Lower lobe of right lung (tissue), 2 donors: ENCODE results near the gene HIF1AN. TPM values are rescaled to one million over a fixed set of nuclear protein-coding genes. Genes with fewer than 3 reads are reported as not detected.

Experiments used
- ATAC-seq, 2 donors: fragments of 200-7000 bp; cut with Tn5 transposase; one replicate each; pipeline ENCODE4 v1.9.1; 2020 to 2022; ENCODE audit warnings: mild to moderate bottlenecking in 2 of 2, moderate library complexity in 2 of 2
- DNase-seq: peaks from one replicate; pipeline ENCODE4 v3.0.0-alpha.2; 2020
- H3K27ac ChIP-seq: fragments of 200-600 bp; one replicate; pipeline ENCODE4 v1.8.0; 2022
- H3K27me3 ChIP-seq: fragments of 200-600 bp; one replicate; pipeline ENCODE4 v1.8.0; 2022; ENCODE audit warnings: low read depth
- H3K36me3 ChIP-seq: fragments of 200-600 bp; one replicate; pipeline ENCODE4 v1.8.0; 2022; ENCODE audit warnings: mild to moderate bottlenecking
- H3K4me1 ChIP-seq: fragments of 200-600 bp; one replicate; pipeline ENCODE4 v1.8.0; 2022
- H3K4me3 ChIP-seq: fragments of 200-600 bp; one replicate; pipeline ENCODE4 v1.8.0; 2022; ENCODE audit warnings: mild to moderate bottlenecking
- H3K9me3 ChIP-seq: fragments of 200-600 bp; one replicate; pipeline ENCODE4 v1.8.0; 2022
- intact Hi-C: fragments of 100-400 bp; cut with DNase I; formaldehyde crosslinking; loops from one replicate; pipeline ENCODE4 v1.11.0; 2022
- total RNA-seq: library from RNA; stranded (reverse); fragmentation: NEBNext Ultra II Directional; extraction: Animal tissue kit (Norgen Biotek cat#: 25700); gene quantifications from one replicate; pipeline ENCODE4 v1.2.1, GENCODE V29; 2021
- TF ChIP-seq, protein P1 (sequence below): fragments of 200-600 bp; IDR thresholded peaks from one replicate; pipeline ENCODE4 v1.8.0; 2022; ENCODE audit warnings: antibody characterized with exemption, mild to moderate bottlenecking
- donor health status: DM: no; HTN: yes; CAD: no; lungs with severe emphysema.

HIF1AN gene
- total RNA-seq, 1 donor from 2014 or later: 35.6 TPM

DNA sequence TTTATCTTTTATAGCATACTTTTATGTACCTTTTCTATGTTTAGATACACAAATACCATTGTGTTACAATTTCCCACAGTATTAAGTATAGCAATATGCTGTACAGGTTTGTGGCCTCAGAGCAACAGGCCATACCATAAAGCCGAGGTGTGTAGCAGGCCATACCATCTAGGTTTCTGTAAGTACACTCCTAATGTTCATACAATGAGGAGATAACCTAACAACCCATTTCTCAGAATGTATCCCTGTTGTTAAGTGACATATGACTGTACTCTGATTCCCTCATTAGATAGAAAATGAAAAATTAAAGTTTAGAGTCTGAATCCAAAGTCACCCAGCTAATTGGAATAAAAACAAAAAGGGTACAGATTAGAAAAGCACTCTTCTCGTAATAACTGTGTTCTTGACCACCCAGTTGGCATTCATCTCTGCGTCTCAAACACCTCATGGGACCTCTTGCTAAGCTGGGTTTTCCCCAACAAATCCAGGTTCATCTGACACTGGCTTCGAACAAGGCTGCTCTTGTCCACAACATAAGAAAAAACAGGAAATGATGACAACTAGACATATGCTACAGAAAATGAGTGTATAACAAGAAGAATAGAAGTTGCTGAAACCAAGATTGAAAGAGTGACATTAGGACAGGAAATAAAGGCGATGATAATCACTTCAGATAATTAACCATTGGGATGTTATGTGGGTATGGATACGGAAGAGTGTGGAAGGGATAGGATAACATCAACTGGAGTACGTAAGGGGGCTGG lies 7.4 kb upstream of the HIF1AN start:
- DNase-seq (no peak), ATAC-seq (no peak)
- peaks cover 19% of the 10 kb centered on the region for H3K4me1 ChIP-seq
- H3K27ac ChIP-seq: no peak overlapping the region
- TF ChIP-seq, protein P1, sequence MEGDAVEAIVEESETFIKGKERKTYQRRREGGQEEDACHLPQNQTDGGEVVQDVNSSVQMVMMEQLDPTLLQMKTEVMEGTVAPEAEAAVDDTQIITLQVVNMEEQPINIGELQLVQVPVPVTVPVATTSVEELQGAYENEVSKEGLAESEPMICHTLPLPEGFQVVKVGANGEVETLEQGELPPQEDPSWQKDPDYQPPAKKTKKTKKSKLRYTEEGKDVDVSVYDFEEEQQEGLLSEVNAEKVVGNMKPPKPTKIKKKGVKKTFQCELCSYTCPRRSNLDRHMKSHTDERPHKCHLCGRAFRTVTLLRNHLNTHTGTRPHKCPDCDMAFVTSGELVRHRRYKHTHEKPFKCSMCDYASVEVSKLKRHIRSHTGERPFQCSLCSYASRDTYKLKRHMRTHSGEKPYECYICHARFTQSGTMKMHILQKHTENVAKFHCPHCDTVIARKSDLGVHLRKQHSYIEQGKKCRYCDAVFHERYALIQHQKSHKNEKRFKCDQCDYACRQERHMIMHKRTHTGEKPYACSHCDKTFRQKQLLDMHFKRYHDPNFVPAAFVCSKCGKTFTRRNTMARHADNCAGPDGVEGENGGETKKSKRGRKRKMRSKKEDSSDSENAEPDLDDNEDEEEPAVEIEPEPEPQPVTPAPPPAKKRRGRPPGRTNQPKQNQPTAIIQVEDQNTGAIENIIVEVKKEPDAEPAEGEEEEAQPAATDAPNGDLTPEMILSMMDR: no peak
- peaks cover 39% of the 10 kb centered on the region for H3K36me3 ChIP-seq
- no peaks in the 10 kb centered on the region for H3K27me3 ChIP-seq
- H3K9me3 ChIP-seq: no peaks in the 10 kb centered on the region
- intact Hi-C loops: no loop called here
- peak overlapping the region; percentile 90 for H3K4me3 ChIP-seq

DNA sequence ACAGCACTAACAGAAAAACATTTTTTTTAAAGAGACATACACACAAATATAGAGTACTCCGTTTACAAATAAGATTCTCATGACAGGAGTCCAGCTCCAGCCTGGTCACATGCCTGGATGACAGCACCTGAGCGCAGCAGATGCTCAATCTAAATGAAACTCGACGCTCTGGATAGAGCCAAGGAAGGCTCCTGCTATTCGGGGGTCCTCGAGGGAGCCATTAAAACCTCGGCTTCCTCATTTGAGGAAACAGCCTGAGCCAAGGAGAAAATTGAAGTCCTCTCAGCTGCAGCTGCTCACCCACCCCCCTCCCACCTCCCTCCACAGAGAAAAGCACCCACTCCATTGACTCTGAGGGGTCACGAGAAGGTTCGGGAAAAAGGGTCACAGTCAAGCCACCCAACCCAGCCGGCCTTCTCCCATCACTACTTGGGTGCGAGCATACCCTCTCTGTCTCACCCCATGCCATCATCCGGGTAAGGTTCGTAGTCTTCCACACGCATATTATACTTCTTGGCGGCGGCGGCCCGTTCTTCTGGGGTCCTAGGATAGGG lies 6.7 kb upstream of the HIF1AN start:
- intact Hi-C loops: no loop called here
- Histone ChIP-seq H3K27me3 (no peaks in the 10 kb centered on the region), H3K4me3 (peak overlapping the region; percentile 90), H3K9me3 (no peaks in the 10 kb centered on the region), H3K4me1 (peaks cover 19% of the 10 kb centered on the region), H3K36me3 (peaks cover 32% of the 10 kb centered on the region), H3K27ac (peak overlapping the region; percentile 78)
- TF ChIP-seq, protein P1: no peak
- DNase-seq: peak; percentile 46
- ATAC-seq: no peak

DNA sequence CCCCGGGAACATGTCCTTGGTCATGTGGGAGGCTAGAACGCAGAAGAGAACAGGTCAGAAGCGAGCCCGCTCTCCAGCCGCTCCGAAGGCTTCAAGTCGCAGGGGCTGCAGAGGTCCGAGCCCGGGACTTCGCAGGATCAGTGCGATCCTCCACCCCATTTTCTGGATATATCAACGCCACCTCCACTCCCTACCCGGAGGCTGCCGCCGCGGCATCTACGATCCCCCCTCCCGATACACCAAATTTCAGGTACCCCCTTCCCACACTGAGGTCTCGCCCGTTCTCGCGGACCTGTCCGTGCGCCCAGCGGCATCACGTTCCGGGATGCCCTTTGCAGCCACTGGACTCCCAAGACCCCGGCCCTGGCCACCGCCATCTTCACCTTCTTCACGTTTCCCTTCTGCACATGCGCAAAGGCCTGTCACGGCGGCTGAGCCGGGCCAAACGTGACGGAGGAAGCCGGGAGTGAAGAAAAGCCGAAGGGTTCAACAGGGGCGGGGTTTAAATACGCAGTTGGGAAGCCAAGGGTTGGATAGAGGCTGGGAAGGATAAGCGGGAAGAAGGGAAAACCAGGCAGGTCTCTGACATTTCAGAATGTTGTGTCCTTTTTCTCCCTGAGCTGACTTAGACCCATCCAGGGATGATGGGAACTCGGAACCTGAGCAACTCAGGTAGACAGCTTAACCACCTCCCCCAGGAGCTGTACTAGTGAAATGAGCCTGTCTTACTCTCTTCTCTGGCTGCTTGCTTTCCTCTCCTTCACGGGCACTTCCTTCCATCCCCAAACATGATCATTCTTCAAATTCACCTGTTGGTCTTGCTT lies 6.1 kb upstream of the HIF1AN start, which contains the start of gene NDUFB8:
NDUFB8 (minus strand) TSS at position 397 of the 824 bp plus-strand sequence; CDS start at position 377, 20 bp downstream.
- ATAC-seq (peak; percentile 90 to 98), DNase-seq (peak; percentile 92)
- intact Hi-C loops: no loop called here
- Histone ChIP-seq H3K27me3 (no peaks in the 10 kb centered on the region), H3K4me3 (peak within 1 kb of the TSS; percentile 90), H3K9me3 (no peaks in the 10 kb centered on the region), H3K27ac (peak within 1 kb of the TSS; percentile 78), H3K36me3 (peaks cover 25% of the 10 kb centered on the region), H3K4me1 (peaks cover 20% of the 10 kb centered on the region)
- TF ChIP-seq, protein P1: no peak

DNA sequence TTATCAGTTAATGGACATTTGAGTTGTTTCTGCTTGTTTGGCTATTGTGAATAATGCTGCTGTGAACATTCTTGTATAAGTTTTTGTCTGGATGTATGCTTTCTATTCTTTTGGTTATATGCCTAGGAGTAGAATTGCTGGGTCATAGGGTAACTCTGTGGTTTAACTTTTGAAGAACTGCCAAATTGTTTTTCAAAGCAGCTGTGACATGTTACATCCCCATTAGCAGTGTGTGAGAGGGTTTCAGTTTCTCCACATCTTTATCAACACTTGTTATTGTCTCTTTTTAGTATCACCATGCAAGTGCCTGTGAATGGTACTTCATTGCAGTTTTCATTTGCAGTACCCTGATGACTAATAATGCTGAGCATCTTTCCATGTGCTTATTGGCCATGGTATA lies 4.0 kb upstream of the HIF1AN start:
- intact Hi-C loops: no loop called here
- ATAC-seq (no peak), DNase-seq (no peak)

DNA sequence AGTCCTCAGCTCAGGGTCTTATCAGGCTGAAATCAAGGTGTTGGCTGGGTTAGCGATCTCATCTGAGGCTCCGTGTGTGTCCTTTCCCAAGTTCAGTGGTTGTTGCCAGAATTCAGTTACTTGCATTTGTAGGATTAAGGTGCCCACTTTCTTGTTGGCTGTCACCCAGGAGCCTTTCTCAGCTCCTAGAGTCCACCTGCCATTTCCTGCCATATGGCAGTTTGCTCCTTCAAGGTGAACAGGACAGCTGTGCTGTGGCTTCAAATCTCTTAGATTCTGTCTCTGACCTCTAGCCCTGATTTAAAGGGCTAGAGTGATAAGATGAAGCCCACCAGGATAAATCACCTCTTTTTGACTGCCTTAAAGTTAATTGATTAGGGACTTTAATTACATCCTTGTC lies 1.0 kb upstream of the HIF1AN start:
- H3K4me3 ChIP-seq: no peak overlapping the region
- intact Hi-C loops: no loop called here
- H3K27me3 ChIP-seq: no peaks in the 10 kb centered on the region
- no peak for DNase-seq
- H3K36me3 ChIP-seq: peaks cover 24% of the 10 kb centered on the region
- H3K27ac ChIP-seq: no peak overlapping the region
- no peaks in the 10 kb centered on the region for H3K9me3 ChIP-seq
- TF ChIP-seq, protein P1: no peak
- ATAC-seq: no peak
- peaks cover 43% of the 10 kb centered on the region for H3K4me1 ChIP-seq

More for the DNA sequence above, 4.0 kb upstream of the HIF1AN start:
- Histone ChIP-seq H3K4me3 (no peak overlapping the region), H3K9me3 (no peaks in the 10 kb centered on the region), H3K4me1 (peaks cover 36% of the 10 kb centered on the region), H3K27ac (no peak overlapping the region), H3K27me3 (no peaks in the 10 kb centered on the region), H3K36me3 (peaks cover 6% of the 10 kb centered on the region)
- TF ChIP-seq, protein P1: no peak
